Sigmoid colon (tissue), 7 donors: ENCODE results near the gene ANKRD52. TPM values are rescaled to one million over a fixed set of nuclear protein-coding genes. Genes with fewer than 3 reads are reported as not detected.

Source experiments
- DNase-seq: peaks from one replicate; pipeline ENCODE4 v3.0.0-alpha.2; 2019
- H3K27ac ChIP-seq, 4 donors: fragments of 200-600 bp; sonication (generic); one replicate each; pipeline ENCODE4 v1.5.1; 2016 to 2019; ENCODE audit warnings: mild to moderate bottlenecking in 1 of 4
- H3K27me3 ChIP-seq, 3 donors: fragments of 200-600 bp; sonication (generic); one replicate each; pipeline ENCODE4 v1.5.1; 2019; ENCODE audit warnings: mild to moderate bottlenecking in 1 of 3
- H3K36me3 ChIP-seq, 4 donors: fragments of 200-600 bp; sonication (generic); one replicate each; pipeline ENCODE4 v1.5.1; 2016 to 2019
- H3K4me1 ChIP-seq, 4 donors: fragments of 200-600 bp; sonication (generic); one replicate each; pipeline ENCODE4 v1.5.1; 2017 to 2019
- H3K4me3 ChIP-seq, 4 donors: fragments of 200-600 bp; sonication (generic); one replicate each; pipeline ENCODE4 v1.5.1; 2017 to 2019; ENCODE audit warnings: mild to moderate bottlenecking in 2 of 4, moderate library complexity in 1 of 4
- H3K9me3 ChIP-seq, 4 donors: fragments of 200-600 bp in 3 of 4; sonication (generic) in 3 of 4; one replicate each; pipeline versions ENCODE4 v1.5.1 to v1.6.1; 2013 to 2019
- EP300 ChIP-seq, 4 donors: sonication (generic); formaldehyde crosslinking; IDR thresholded peaks; one replicate each; pipeline ENCODE4 v1.6.1; 2017; ENCODE audit warnings: antibody characterized with exemption in 4 of 4
- POLR2A ChIP-seq, 2 donors: fragments of 450-650 bp; IDR thresholded peaks; one replicate each; pipeline ENCODE4 v1.6.1; 2016; ENCODE audit warnings: antibody characterized with exemption in 2 of 2, mild to moderate bottlenecking in 2 of 2, moderate library complexity in 2 of 2
- POLR2AphosphoS5 ChIP-seq, 4 donors: sonication (generic); formaldehyde crosslinking; IDR thresholded peaks; one replicate each; pipeline ENCODE4 v1.6.1; 2017; ENCODE audit warnings: antibody characterized with exemption in 4 of 4
- WGBS, 2 donors: extraction: QIAGEN DNeasy Blood & Tissue Kit; methylation state at CpG; one replicate each; pipeline ENCODE4 v1.1.7; 2013; 5-methylcytosine and 5-hydroxymethylcytosine counted together
- intact Hi-C: fragments of 100-400 bp; cut with DNase I; formaldehyde crosslinking; loops from one replicate; pipeline ENCODE4 v1.15.1; 2023
- polyA plus RNA-seq, 3 donors: library from polyadenylated mRNA; stranded (reverse); fragments of 200-250 nt; gene quantifications; one replicate each; pipeline ENCODE4 v1.2.3, GENCODE V29; 2013
- total RNA-seq, 4 donors: library from RNA; depleted of rRNA; stranded (reverse); fragments of >200 nt; gene quantifications; one replicate each; pipeline ENCODE4 v1.1.0, GENCODE V29; 2016
- TF ChIP-seq, protein P1 (sequence below), 4 experiments: fragments of 450-650 bp in 3 of 4; fragments of 200-600 bp in 1 of 4; IDR thresholded peaks; one replicate each; pipeline ENCODE4 v1.5.1; 2016 to 2019; ENCODE audit warnings: antibody characterized with exemption in 4 of 4, mild to moderate bottlenecking in 3 of 4, moderate library complexity in 2 of 4
- donor health status: healthy with polysubstance abuse.
- donor health status: Bipolar disorder and iron deficiency.
- donor health status: healthy.

The ANKRD52 gene
- total and polyA plus RNA-seq, 7 donors, result 4.2 to 20.1 (median 8.6) TPM

DNA sequence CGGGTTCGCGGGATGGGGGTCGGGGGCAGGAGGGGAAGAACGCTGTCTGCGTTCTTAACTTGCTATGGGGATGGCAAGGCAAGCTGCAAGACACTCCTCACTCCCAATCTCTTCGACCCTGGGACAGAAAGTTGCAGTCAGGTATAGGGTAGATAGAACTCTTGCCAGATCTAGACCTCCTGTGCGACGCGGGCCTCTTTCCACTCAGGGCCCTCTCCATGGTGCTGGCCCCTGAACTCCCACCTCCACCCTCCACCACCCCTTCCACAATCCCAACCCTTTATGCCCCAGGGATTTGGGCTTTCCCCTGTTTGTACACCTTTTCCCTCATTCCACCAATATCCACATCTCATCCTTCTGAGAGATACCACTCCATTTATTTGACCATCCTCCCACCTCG, 33.2 kb downstream of the ANKRD52 start:
- H3K9me3 ChIP-seq, result no peaks in the 10 kb centered on the region
- DNase-seq, result no peak
- 38 to 73% methylated on average over 11 of the region's 11 CpGs for WGBS, 2 donors
- H3K4me1 ChIP-seq, result peaks cover 0 to 39% (median 38%) of the 10 kb centered on the region in 4 donors
- intact Hi-C loops, result loop anchor here (1.0 to 2.0 kb wide), 3 partner anchors 32 to 106 kb away; partner anchors contain the start of genes SMARCC2 and ZC3H10
- H3K4me3 ChIP-seq, result peak overlapping the region; percentile 42 to 65 (median 57)
- H3K36me3 ChIP-seq, result peaks cover 0 to 29% (median 0%) of the 10 kb centered on the region in 4 donors
- TF ChIP-seq POLR2AphosphoS5 (IDR thresholded peaks at IDR 0.05) (no peak), EP300 (IDR thresholded peaks at IDR 0.05) (no peak), POLR2A (IDR thresholded peaks at IDR 0.05) (no peak)
- TF ChIP-seq, protein P1, sequence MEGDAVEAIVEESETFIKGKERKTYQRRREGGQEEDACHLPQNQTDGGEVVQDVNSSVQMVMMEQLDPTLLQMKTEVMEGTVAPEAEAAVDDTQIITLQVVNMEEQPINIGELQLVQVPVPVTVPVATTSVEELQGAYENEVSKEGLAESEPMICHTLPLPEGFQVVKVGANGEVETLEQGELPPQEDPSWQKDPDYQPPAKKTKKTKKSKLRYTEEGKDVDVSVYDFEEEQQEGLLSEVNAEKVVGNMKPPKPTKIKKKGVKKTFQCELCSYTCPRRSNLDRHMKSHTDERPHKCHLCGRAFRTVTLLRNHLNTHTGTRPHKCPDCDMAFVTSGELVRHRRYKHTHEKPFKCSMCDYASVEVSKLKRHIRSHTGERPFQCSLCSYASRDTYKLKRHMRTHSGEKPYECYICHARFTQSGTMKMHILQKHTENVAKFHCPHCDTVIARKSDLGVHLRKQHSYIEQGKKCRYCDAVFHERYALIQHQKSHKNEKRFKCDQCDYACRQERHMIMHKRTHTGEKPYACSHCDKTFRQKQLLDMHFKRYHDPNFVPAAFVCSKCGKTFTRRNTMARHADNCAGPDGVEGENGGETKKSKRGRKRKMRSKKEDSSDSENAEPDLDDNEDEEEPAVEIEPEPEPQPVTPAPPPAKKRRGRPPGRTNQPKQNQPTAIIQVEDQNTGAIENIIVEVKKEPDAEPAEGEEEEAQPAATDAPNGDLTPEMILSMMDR (IDR thresholded peaks at IDR 0.05), result no peak
- H3K27me3 ChIP-seq, result no peaks in the 10 kb centered on the region
- H3K27ac ChIP-seq, result peak overlapping the region; percentile 98 to 99 (median 98)

DNA sequence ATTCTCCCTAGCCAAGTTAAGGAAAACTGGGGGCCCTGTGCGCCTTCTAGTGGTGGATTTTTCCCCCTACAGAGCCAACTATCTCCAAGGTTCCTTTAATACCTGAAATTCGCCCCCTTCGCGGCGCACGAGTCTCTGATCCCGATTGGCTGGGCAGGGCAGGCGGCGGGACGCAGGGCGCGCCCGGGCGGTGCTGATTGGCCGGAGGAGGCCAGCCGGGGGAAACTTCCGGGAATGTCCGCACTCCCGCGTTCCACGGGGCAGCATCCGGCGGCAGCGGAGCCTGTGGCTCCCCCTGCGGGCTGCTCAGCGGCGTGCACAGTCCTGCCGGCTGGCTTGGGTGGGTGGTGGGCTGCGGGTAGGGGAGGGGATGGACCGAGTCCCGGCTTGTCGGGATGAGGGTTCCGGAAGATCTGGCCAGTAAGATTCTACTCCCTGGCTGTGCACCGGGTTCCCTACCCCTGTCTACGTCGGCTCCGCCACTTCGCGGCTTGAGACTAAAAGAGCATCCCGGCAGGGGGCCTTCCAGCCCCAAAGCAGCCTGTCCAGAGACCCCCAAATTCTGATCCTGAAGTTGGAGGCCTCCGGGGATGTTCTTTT, 34.0 kb downstream of the ANKRD52 start, which contains the start of gene NABP2:
NABP2 (plus strand) TSS at position 241 of the 600 bp plus-strand sequence. CDS start 515 bp downstream, outside the sequence.
- H3K27me3 ChIP-seq, result no peaks in the 10 kb centered on the region
- peak; percentile 99 for DNase-seq
- no peaks in the 10 kb centered on the region for H3K9me3 ChIP-seq
- 0% methylated on average over 41 of the region's 41 CpGs for WGBS, 2 donors
- peaks cover 0 to 47% (median 45%) of the 10 kb centered on the region in 4 donors for H3K4me1 ChIP-seq
- TF ChIP-seq EP300 (IDR thresholded peaks at IDR 0.05), result no peak
- peak; percentile 23 to 82 (median 56) for TF ChIP-seq POLR2AphosphoS5 (IDR thresholded peaks at IDR 0.05)
- TF ChIP-seq POLR2A (IDR thresholded peaks at IDR 0.05), result peak in 1 of 2 donors; percentile 21
- TF ChIP-seq, protein P1 (IDR thresholded peaks at IDR 0.05), result peak; percentile 84 to 94 (median 88)
- H3K4me3 ChIP-seq, result peak within 1 kb of the TSS; percentile 42 to 65 (median 57)
- H3K36me3 ChIP-seq, result peaks cover 0 to 22% (median 0%) of the 10 kb centered on the region in 4 donors
- peak within 1 kb of the TSS; percentile 98 to 99 (median 98) for H3K27ac ChIP-seq
- intact Hi-C loops, result loop anchor here (1.0 to 2.0 kb wide), 3 partner anchors 31 to 105 kb away; partner anchors contain the start of genes SMARCC2 and ZC3H10

DNA sequence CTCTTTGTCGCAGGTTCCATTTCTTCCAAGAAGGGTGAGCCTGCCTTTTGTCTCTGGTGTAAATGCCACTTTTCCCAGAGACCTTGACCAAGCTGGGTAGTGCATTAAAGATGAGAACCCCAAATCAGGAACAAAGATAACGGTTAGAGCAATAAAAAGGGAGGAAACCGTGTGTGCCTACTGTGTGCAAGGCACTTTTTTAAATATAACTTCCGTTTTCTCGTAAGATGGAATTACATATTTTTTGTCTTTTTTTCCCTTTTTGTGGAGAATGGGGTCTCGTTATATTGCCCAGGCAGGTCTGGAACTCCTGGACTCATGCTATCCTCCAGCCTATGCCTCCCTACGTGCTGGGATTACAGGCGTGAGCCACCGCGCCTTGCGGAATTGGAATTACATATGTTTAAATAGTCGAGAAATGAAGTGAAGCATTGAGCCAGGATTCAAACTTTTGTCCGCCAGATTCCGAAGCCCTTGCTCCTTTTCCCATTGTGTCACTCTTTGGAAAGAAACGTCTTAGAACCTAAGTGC, 34.5 kb downstream of the ANKRD52 start:
- Histone ChIP-seq H3K9me3 (no peaks in the 10 kb centered on the region), H3K27ac (peak overlapping the region; percentile 98 to 99 (median 98)), H3K4me3 (peak overlapping the region in 3 of 4 donors; percentile 8 to 65 (median 62)), H3K4me1 (peaks cover 0 to 52% (median 50%) of the 10 kb centered on the region in 4 donors), H3K27me3 (no peaks in the 10 kb centered on the region), H3K36me3 (peaks cover 0 to 18% (median 0%) of the 10 kb centered on the region in 4 donors)
- WGBS, 2 donors, result 10 to 20% methylated on average over 15 of the region's 15 CpGs
- TF ChIP-seq POLR2AphosphoS5 (IDR thresholded peaks at IDR 0.05) (no peak), EP300 (IDR thresholded peaks at IDR 0.05) (no peak), POLR2A (IDR thresholded peaks at IDR 0.05) (no peak)
- TF ChIP-seq, protein P1 (IDR thresholded peaks at IDR 0.05), result no peak
- no peak for DNase-seq
- intact Hi-C loops, result loop anchor here (1.0 to 2.0 kb wide), 4 partner anchors 30 to 105 kb away; partner anchors contain the start of genes MYL6, SMARCC2 and ZC3H10

DNA sequence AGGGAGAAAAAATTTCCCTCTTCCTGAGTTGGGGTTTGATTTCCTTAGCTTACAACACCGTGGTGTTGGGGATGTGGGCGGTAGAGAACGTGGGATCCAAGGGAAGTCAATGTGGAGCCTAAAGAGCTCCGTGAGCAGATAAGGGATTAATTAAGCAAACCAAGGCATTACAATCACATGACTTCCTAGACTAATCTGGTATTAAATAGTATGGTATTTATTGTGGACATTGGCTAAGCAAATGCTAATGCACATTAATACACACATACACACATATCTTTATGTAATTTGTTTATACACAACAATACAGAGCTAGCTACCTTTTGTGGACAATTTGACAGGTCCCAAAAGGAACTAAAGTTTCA, 35.7 kb downstream of the ANKRD52 start:
- Histone ChIP-seq H3K9me3 (no peaks in the 10 kb centered on the region), H3K27ac (peak overlapping the region; percentile 98 to 99 (median 98)), H3K4me1 (peaks cover 0 to 62% (median 52%) of the 10 kb centered on the region in 4 donors), H3K27me3 (no peaks in the 10 kb centered on the region), H3K36me3 (peaks cover 0 to 7% (median 0%) of the 10 kb centered on the region in 4 donors), H3K4me3 (peak overlapping the region; percentile 71 to 83 (median 81))
- TF ChIP-seq POLR2A (IDR thresholded peaks at IDR 0.05), result no peak
- intact Hi-C loops, result loop anchor here (2.0 kb wide), 1 partner anchor 64 kb away; the partner anchor contains the start of gene MYL6
- WGBS, 2 donors, result 14 to 16% methylated on average over 4 of the region's 4 CpGs
- no peak for DNase-seq
